ENCODE results near the gene SEZ6. TPM values are rescaled to one million over a fixed set of nuclear protein-coding genes. Genes with fewer than 3 reads are reported as not detected.

The SEZ6 gene
- total and polyA plus RNA-seq, 4 donors: 0.07 to 0.54 (median 0.18) TPM; not detected in 1

- DNase-seq (no peak), ATAC-seq (ENCODE audit: insufficient read depth, low FRiP score) (no peak)
- Histone ChIP-seq H3K4me1 (ENCODE audit: control insufficient read depth in 5 of 5, insufficient read depth in 5 of 5, low read length in 5 of 5) (peaks cover 0 to 4% (median 0%) of the 10 kb centered on the region in 5 donors), H3K4me3 (no peak overlapping the region), H3K36me3 (ENCODE audit: control insufficient read depth in 4 of 4, insufficient read depth in 4 of 4, low read length in 4 of 4) (no peaks in the 10 kb centered on the region), H3K9me3 (ENCODE audit: control insufficient read depth in 4 of 4, insufficient read depth in 3 of 4, low read length in 3 of 4) (peaks cover 0 to 11% (median 0%) of the 10 kb centered on the region in 4 donors), H3K27ac (ENCODE audit: low read depth in 1 of 2, low read length in 1 of 2) (no peak overlapping the region), H3K9ac (ENCODE audit: insufficient read depth in 1 of 2, low read length in 2 of 2) (no peak overlapping the region), H3K27me3 (ENCODE audit: control insufficient read depth in 3 of 3, insufficient read depth in 3 of 3, low read length in 2 of 3) (peaks cover 8 to 33% (median 26%) of the 10 kb centered on the region in 3 donors)
- 82 to 89% methylated on average over 5 of the region's 5 CpGs for WGBS, 2 donors
- no peak for TF ChIP-seq CTCF (IDR thresholded peaks at IDR 0.05; ENCODE audit: control extremely low read depth, extremely low read depth)
Observed at GRCh38 chr17:29000973-29001372, 4.9 kb downstream of the SEZ6 start.

GRCh38 chr17:28999206-28999605 lies 6.6 kb downstream of the SEZ6 start:
- no peaks in the 10 kb centered on the region for H3K4me1 ChIP-seq (ENCODE audit: control insufficient read depth in 5 of 5, insufficient read depth in 5 of 5, low read length in 5 of 5)
- H3K27me3 ChIP-seq (ENCODE audit: control insufficient read depth in 3 of 3, insufficient read depth in 3 of 3, low read length in 2 of 3): peaks cover 2 to 21% (median 16%) of the 10 kb centered on the region in 3 donors
- peaks cover 0 to 3% (median 0%) of the 10 kb centered on the region in 4 donors for H3K9me3 ChIP-seq (ENCODE audit: control insufficient read depth in 4 of 4, insufficient read depth in 3 of 4, low read length in 3 of 4)
- no peak overlapping the region for H3K27ac ChIP-seq (ENCODE audit: low read depth in 1 of 2, low read length in 1 of 2)
- no peak overlapping the region for H3K9ac ChIP-seq (ENCODE audit: insufficient read depth in 1 of 2, low read length in 2 of 2)
- DNase-seq: no peak
- 50 to 59% methylated on average over 5 of the region's 5 CpGs for WGBS, 2 donors
- no peak for TF ChIP-seq CTCF (IDR thresholded peaks at IDR 0.05; ENCODE audit: control extremely low read depth, extremely low read depth)
- H3K36me3 ChIP-seq (ENCODE audit: control insufficient read depth in 4 of 4, insufficient read depth in 4 of 4, low read length in 4 of 4): no peaks in the 10 kb centered on the region
- ATAC-seq (ENCODE audit: insufficient read depth, low FRiP score): no peak
- H3K4me3 ChIP-seq: no peak overlapping the region

GRCh38 chr17:28997806-28998205 lies 8.0 kb downstream of the SEZ6 start:
- Histone ChIP-seq H3K9me3 (ENCODE audit: control insufficient read depth in 4 of 4, insufficient read depth in 3 of 4, low read length in 3 of 4) (no peaks in the 10 kb centered on the region), H3K9ac (ENCODE audit: insufficient read depth in 1 of 2, low read length in 2 of 2) (no peak overlapping the region), H3K4me3 (no peak overlapping the region), H3K27ac (ENCODE audit: low read depth in 1 of 2, low read length in 1 of 2) (no peak overlapping the region), H3K27me3 (ENCODE audit: control insufficient read depth in 3 of 3, insufficient read depth in 3 of 3, low read length in 2 of 3) (peaks cover 0 to 11% (median 3%) of the 10 kb centered on the region in 3 donors), H3K36me3 (ENCODE audit: control insufficient read depth in 4 of 4, insufficient read depth in 4 of 4, low read length in 4 of 4) (no peaks in the 10 kb centered on the region), H3K4me1 (ENCODE audit: control insufficient read depth in 5 of 5, insufficient read depth in 5 of 5, low read length in 5 of 5) (no peaks in the 10 kb centered on the region)
- ATAC-seq (ENCODE audit: insufficient read depth, low FRiP score) (no peak), DNase-seq (no peak)
- no peak for TF ChIP-seq CTCF (IDR thresholded peaks at IDR 0.05; ENCODE audit: control extremely low read depth, extremely low read depth)
- WGBS, 2 donors: 92 to 100% methylated on average over 1 of the region's 1 CpG

GRCh38 chr17:28996554-28997096 lies 9.2 kb downstream of the SEZ6 start:
- Histone ChIP-seq H3K4me3 (no peak overlapping the region), H3K9me3 (ENCODE audit: control insufficient read depth in 4 of 4, insufficient read depth in 3 of 4, low read length in 3 of 4) (no peaks in the 10 kb centered on the region), H3K27me3 (ENCODE audit: control insufficient read depth in 3 of 3, insufficient read depth in 3 of 3, low read length in 2 of 3) (peaks cover 0 to 12% (median 0%) of the 10 kb centered on the region in 3 donors), H3K9ac (ENCODE audit: insufficient read depth in 1 of 2, low read length in 2 of 2) (no peak overlapping the region), H3K4me1 (ENCODE audit: control insufficient read depth in 5 of 5, insufficient read depth in 5 of 5, low read length in 5 of 5) (no peaks in the 10 kb centered on the region), H3K27ac (ENCODE audit: low read depth in 1 of 2, low read length in 1 of 2) (no peak overlapping the region), H3K36me3 (ENCODE audit: control insufficient read depth in 4 of 4, insufficient read depth in 4 of 4, low read length in 4 of 4) (no peaks in the 10 kb centered on the region)
- ATAC-seq (ENCODE audit: insufficient read depth, low FRiP score): no peak
- no peak for DNase-seq
- no peak for TF ChIP-seq CTCF (IDR thresholded peaks at IDR 0.05; ENCODE audit: control extremely low read depth, extremely low read depth)
- WGBS, 2 donors: 44 to 54% methylated on average over 5 of the region's 5 CpGs

Measured in lung (tissue), 12 donors.